Muscle layer of duodenum (tissue), 2 donors: ENCODE measurements around the gene RANBP3L.

ENCODE experiments used
- H3K27ac ChIP-seq: one replicate; pipeline ENCODE4 v1.7.0; 2013; ENCODE audit warnings: mild to moderate bottlenecking, low read length
- H3K27me3 ChIP-seq: one replicate; pipeline ENCODE4 v1.7.0; 2013; ENCODE audit warnings: low read depth, mild to moderate bottlenecking, control low read depth, low read length
- H3K36me3 ChIP-seq, 2 donors: one replicate each; pipeline ENCODE4 v1.7.0; 2013; ENCODE audit warnings: low read length in 2 of 2, control low read depth in 1 of 2, mild to moderate bottlenecking in 1 of 2; ENCODE audit not compliant: insufficient read depth in 2 of 2, control insufficient read depth in 1 of 2
- H3K4me1 ChIP-seq, 2 donors: one replicate each; pipeline ENCODE4 v1.7.0; 2013; ENCODE audit warnings: low read length in 2 of 2, mild to moderate bottlenecking in 2 of 2, control low read depth in 1 of 2, moderate library complexity in 1 of 2; ENCODE audit not compliant: insufficient read depth in 2 of 2, control insufficient read depth in 1 of 2
- H3K4me3 ChIP-seq, 2 donors: one replicate each; pipeline ENCODE4 v1.7.0; 2013; ENCODE audit warnings: low read length in 2 of 2, low read depth in 1 of 2, mild to moderate bottlenecking in 1 of 2
- H3K9me3 ChIP-seq, 2 donors: one replicate each; pipeline ENCODE4 v1.7.0; 2013; ENCODE audit warnings: low read length in 2 of 2, control low read depth in 1 of 2, mild to moderate bottlenecking in 1 of 2; ENCODE audit not compliant: control insufficient read depth in 1 of 2
- donor health status: healthy.

RANBP3L gene

DNA sequence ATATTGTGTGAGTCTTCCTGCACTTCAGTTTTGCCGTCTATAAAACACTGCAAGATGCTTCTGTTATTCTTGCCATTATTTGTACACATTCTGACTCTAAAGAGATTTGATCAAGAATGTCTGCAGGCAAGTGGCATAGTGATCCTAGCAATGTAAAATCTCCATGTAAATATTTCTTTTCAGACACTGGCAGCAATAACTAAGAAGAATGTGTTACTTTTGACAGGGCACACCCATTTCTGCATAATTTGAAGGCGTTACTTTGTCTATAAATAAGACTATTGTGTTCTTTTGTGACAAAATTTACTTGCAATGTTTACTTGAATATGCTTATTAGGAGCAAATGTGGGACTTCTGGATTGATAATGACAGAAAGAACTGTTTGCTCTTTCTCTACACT is 20.1 kb downstream of the RANBP3L start:
- H3K36me3 ChIP-seq, result no peaks in the 10 kb centered on the region
- no peak overlapping the region for H3K4me3 ChIP-seq
- no peaks in the 10 kb centered on the region for H3K27me3 ChIP-seq
- H3K4me1 ChIP-seq, result no peaks in the 10 kb centered on the region
- H3K27ac ChIP-seq, result no peak overlapping the region
- no peaks in the 10 kb centered on the region for H3K9me3 ChIP-seq

GRCh38 chr5:36279054-36279698 is 22.5 kb downstream of the RANBP3L start:
- Histone ChIP-seq H3K27ac (no peak overlapping the region), H3K4me1 (no peaks in the 10 kb centered on the region), H3K36me3 (no peaks in the 10 kb centered on the region)

DNA sequence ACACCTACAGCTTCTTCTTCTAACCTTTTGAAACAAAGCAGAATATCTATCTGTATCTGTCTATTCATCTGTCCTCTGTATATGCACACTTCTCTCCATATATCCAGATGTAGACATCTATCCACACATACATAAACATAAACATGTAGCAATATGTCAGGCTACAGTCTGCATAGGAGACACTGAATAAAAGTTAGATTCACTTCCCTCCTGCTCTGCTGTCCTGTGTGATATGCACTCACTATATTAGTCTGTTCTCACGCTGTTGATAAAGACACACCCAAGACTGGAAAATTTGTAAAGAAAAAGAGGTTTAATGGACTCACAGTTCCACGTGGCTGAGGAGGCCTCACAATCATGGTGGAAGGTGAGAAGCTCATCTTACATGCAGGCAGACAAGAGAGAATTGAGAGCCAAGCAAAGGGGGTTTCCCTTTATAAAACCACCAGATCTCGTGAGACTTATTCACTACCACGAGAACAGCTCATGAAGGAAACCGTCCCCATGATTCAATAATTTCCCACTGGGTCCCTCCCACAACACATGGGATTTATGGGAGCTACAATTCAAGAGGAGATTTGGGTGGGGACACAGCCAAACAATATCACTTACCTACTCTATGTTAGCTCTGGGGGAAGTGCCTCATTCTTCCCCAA is 24.1 kb downstream of the RANBP3L start:
- Histone ChIP-seq H3K4me1 (no peaks in the 10 kb centered on the region), H3K9me3 (no peaks in the 10 kb centered on the region), H3K27ac (no peak overlapping the region), H3K27me3 (no peaks in the 10 kb centered on the region), H3K36me3 (no peaks in the 10 kb centered on the region), H3K4me3 (no peak overlapping the region)

More at GRCh38 chr5:36279054-36279698, 22.5 kb downstream of the RANBP3L start:
- Histone ChIP-seq H3K27me3 (no peaks in the 10 kb centered on the region), H3K9me3 (no peaks in the 10 kb centered on the region), H3K4me3 (no peak overlapping the region)

DNA sequence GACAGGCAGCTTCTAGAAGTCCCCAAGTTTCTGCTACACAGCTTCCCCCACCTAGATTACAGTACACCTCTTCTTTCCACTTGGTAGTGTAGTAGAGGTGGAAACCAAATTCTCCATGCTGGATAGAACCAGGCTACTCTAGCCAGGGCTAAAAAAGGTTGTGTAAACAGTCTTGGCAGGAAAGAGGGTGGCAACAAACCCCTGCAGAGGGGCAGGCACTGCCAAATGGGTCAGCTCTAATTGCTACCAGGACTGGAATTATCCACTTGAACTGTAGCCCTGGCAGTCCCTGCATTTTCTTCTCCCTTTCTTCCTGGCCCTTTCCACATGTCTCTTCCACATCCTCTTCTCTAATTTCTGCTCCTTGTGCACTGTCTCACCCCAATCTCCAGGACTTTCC is 24.8 kb downstream of the RANBP3L start:
- H3K4me1 ChIP-seq, result no peaks in the 10 kb centered on the region
- no peak overlapping the region for H3K4me3 ChIP-seq
- H3K27me3 ChIP-seq, result no peaks in the 10 kb centered on the region
- no peaks in the 10 kb centered on the region for H3K36me3 ChIP-seq
- H3K9me3 ChIP-seq, result no peaks in the 10 kb centered on the region
- no peak overlapping the region for H3K27ac ChIP-seq

GRCh38 chr5:36273809-36274526 is 27.7 kb downstream of the RANBP3L start:
- Histone ChIP-seq H3K27ac (no peak overlapping the region), H3K36me3 (no peaks in the 10 kb centered on the region), H3K27me3 (no peaks in the 10 kb centered on the region), H3K4me3 (no peak overlapping the region), H3K4me1 (no peaks in the 10 kb centered on the region), H3K9me3 (no peaks in the 10 kb centered on the region)

GRCh38 chr5:36272136-36272690 is 29.5 kb downstream of the RANBP3L start:
- H3K4me3 ChIP-seq, result no peak overlapping the region
- no peaks in the 10 kb centered on the region for H3K36me3 ChIP-seq
- no peaks in the 10 kb centered on the region for H3K27me3 ChIP-seq
- no peak overlapping the region for H3K27ac ChIP-seq
- H3K4me1 ChIP-seq, result no peaks in the 10 kb centered on the region
- no peaks in the 10 kb centered on the region for H3K9me3 ChIP-seq

DNA sequence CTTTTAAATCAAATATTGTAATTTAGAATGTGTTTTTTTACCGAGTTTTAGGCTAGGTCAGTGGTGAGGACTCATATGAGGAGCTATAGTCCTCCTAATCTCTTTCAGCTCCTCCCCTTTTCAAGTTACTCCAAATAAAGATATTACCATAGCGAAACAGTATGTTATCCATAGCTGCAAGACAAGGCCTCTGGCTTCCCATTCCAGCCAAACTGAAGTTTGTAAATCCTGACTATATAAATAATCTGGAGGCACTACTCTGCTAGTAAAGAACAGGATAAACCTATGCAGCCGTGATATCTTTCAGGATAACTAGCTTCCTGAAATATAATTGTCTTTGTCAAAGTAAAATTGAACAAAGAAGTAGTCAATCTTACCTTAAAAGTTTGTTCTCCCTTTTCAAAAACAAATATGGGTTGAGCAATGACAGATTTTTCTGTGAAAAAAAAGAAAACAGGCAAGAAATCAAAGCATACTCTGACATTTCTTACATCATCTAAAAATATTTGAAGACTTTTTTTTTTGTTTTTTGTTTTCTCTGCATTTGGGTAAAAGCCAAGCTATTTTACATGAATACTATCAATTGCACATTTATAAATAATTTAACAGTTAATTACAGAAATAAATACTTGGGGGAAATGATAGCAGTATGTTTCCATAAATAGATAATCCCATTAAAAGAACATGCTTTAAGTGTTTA is 30.7 kb downstream of the RANBP3L start:
- Histone ChIP-seq H3K4me3 (no peak overlapping the region), H3K4me1 (no peaks in the 10 kb centered on the region), H3K27ac (no peak overlapping the region), H3K27me3 (no peaks in the 10 kb centered on the region), H3K9me3 (no peaks in the 10 kb centered on the region), H3K36me3 (no peaks in the 10 kb centered on the region)

DNA sequence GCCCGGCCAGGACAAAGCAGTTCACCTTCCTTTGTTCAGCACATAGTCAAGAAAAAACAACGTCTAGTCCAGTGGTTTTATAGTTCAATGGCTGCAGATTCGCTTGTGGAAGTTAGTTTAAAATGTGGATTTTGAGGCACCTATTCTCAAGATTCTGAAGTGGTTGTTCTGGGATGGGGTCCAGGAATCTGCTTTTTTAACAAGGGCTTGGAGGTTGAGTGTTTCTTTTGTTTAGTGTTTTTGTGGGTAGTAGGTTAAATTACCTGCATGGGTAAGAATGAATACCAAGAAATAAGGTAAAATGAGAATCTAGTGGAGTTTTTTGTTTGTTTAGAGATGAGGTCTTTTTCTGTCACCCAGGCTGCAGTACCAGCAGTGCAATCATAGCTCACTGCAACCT is 31.5 kb downstream of the RANBP3L start:
- Histone ChIP-seq H3K27ac (no peak overlapping the region), H3K4me3 (no peak overlapping the region), H3K9me3 (no peaks in the 10 kb centered on the region), H3K36me3 (no peaks in the 10 kb centered on the region), H3K27me3 (no peaks in the 10 kb centered on the region), H3K4me1 (no peaks in the 10 kb centered on the region)

- no peaks in the 10 kb centered on the region for H3K27me3 ChIP-seq
Observed at GRCh38 chr5:36269478-36269877, 32.2 kb downstream of the RANBP3L start.

DNA sequence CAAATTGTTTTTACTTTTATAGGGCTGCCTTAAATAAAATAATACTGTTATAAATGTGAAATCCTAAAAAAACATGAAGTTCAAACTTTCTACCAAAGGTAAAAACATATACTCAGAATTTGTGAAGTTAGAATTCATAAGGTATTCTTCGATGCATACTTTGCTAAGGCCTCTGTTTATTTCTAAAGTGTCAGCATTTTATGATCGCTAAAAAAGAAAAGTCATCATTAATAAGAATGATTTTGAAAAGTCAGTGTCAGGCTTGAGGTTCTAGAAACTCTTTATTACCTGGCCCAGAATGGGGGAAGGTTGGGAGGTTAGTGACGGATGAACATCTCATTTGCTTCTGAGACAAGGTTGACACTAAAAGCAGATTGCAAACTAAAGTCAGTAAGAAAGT is 33.8 kb downstream of the RANBP3L start:
- no peaks in the 10 kb centered on the region for H3K4me1 ChIP-seq
- no peaks in the 10 kb centered on the region for H3K36me3 ChIP-seq
- no peak overlapping the region for H3K4me3 ChIP-seq
- H3K9me3 ChIP-seq, result no peaks in the 10 kb centered on the region
- no peak overlapping the region for H3K27ac ChIP-seq
- no peaks in the 10 kb centered on the region for H3K27me3 ChIP-seq

More at GRCh38 chr5:36269478-36269877, 32.2 kb downstream of the RANBP3L start:
- Histone ChIP-seq H3K27ac (no peak overlapping the region), H3K36me3 (no peaks in the 10 kb centered on the region), H3K4me1 (no peaks in the 10 kb centered on the region), H3K4me3 (no peak overlapping the region), H3K9me3 (no peaks in the 10 kb centered on the region)

GRCh38 chr5:36264202-36264760 is 37.4 kb downstream of the RANBP3L start:
- no peaks in the 10 kb centered on the region for H3K27me3 ChIP-seq
- H3K27ac ChIP-seq, result no peak overlapping the region
- no peaks in the 10 kb centered on the region for H3K9me3 ChIP-seq
- no peaks in the 10 kb centered on the region for H3K36me3 ChIP-seq
- no peaks in the 10 kb centered on the region for H3K4me1 ChIP-seq
- no peak overlapping the region for H3K4me3 ChIP-seq
